ENCODE measurements around the gene CRY2. TPM values are rescaled to one million over a fixed set of nuclear protein-coding genes. Genes with fewer than 3 reads are reported as not detected.

Gene CRY2
- 17.5 and 21.5 TPM in 2 replicates for total RNA-seq
- 8.3 and 8.4 TPM in 2 replicates for polyA plus RNA-seq
- 7.2 and 8.0 TPM in 2 replicates for polyA plus RNA-seq (2012)
- 28.6 and 32.7 TPM in 2 replicates for polyA minus RNA-seq (ENCODE audit: low replicate concordance)

GRCh38 chr11:45846974-45847910 is at the start of gene CRY2:
Gene CRY2 (plus strand): TSS chr11:45847475. CDS start chr11:45847491, 16 bp downstream.
- Histone ChIP-seq H2AFZ (ENCODE audit: low read length) (peak within 1 kb of the TSS; percentile 54), H3K4me2 (ENCODE audit: extremely low read depth, insufficient read depth, low read length) (peak within 1 kb of the TSS; percentile 93)

GRCh38 chr11:45798793-45799441 is 48.4 kb upstream of the CRY2 start:
- Histone ChIP-seq H3K27ac (ENCODE audit: insufficient read depth, low read length) (no peak overlapping the region), H3K4me2 (ENCODE audit: extremely low read depth, insufficient read depth, low read length) (no peak overlapping the region), H3K36me3 (ENCODE audit: control insufficient read depth, insufficient read depth, low read length) (no peaks in the 10 kb centered on the region), H3K27me3 (ENCODE audit: control insufficient read depth, insufficient read depth, low read length) (no peaks in the 10 kb centered on the region), H2AFZ (ENCODE audit: low read length) (no peak overlapping the region), H4K20me1 (ENCODE audit: control insufficient read depth, extremely low read depth, insufficient read depth, low read length) (no peaks in the 10 kb centered on the region), H3K4me1 (ENCODE audit: control insufficient read depth, extremely low read depth, insufficient read depth, low read length) (no peaks in the 10 kb centered on the region), H3K4me3 (replicated peaks in 1 of 4; ENCODE audit: control extremely low read depth in 1 of 4, insufficient read depth in 1 of 4, low read depth in 3 of 4, low read length in 4 of 4) (no peak overlapping the region), H3K9me3 (ENCODE audit: control insufficient read depth, insufficient read depth, low read depth, low read length) (no peaks in the 10 kb centered on the region), H3K9ac (ENCODE audit: insufficient read depth, low read length) (no peak overlapping the region), H3K79me2 (ENCODE audit: control insufficient read depth, insufficient read depth, low read length) (no peaks in the 10 kb centered on the region)
- DNase-seq (ENCODE audit: low read depth in 2 of 2): peak in 1 of 2 donors; percentile 75
- TF ChIP-seq EZH2 (IDR thresholded peaks at IDR 0.05; ENCODE audit: low read length, missing control alignments): no peak
- no peak for TF ChIP-seq CTCF (conservative IDR thresholded peaks at IDR 0.05 in 1 of 2, IDR thresholded peaks at IDR 0.05 in 1 of 2; ENCODE audit: low read depth in 1 of 2, low read length in 2 of 2)

More at GRCh38 chr11:45846974-45847910, at the start of gene CRY2:
- no peaks in the 10 kb centered on the region for H3K27me3 ChIP-seq (ENCODE audit: control insufficient read depth, insufficient read depth, low read length)
- peak within 1 kb of the TSS; percentile 77 to 95 (median 92) for H3K4me3 ChIP-seq (replicated peaks in 1 of 4; ENCODE audit: control extremely low read depth in 1 of 4, insufficient read depth in 1 of 4, low read depth in 3 of 4, low read length in 4 of 4)
- no peaks in the 10 kb centered on the region for H3K9me3 ChIP-seq (ENCODE audit: control insufficient read depth, insufficient read depth, low read depth, low read length)
- H3K9ac ChIP-seq (ENCODE audit: insufficient read depth, low read length): peak within 1 kb of the TSS; percentile 100
- H3K27ac ChIP-seq (ENCODE audit: insufficient read depth, low read length): peak within 1 kb of the TSS; percentile 99
- TF ChIP-seq CTCF (conservative IDR thresholded peaks at IDR 0.05 in 1 of 2, IDR thresholded peaks at IDR 0.05 in 1 of 2; ENCODE audit: low read depth in 1 of 2, low read length in 2 of 2) (no peak), EZH2 (IDR thresholded peaks at IDR 0.05; ENCODE audit: low read length, missing control alignments) (no peak)
- H3K36me3 ChIP-seq (ENCODE audit: control insufficient read depth, insufficient read depth, low read length): no peaks in the 10 kb centered on the region
- DNase-seq (ENCODE audit: low read depth in 2 of 2): peak; percentile 93 to 97
- H3K79me2 ChIP-seq (ENCODE audit: control insufficient read depth, insufficient read depth, low read length): peaks cover 29% of the 10 kb centered on the region
- H4K20me1 ChIP-seq (ENCODE audit: control insufficient read depth, extremely low read depth, insufficient read depth, low read length): no peaks in the 10 kb centered on the region
- peaks cover 14% of the 10 kb centered on the region for H3K4me1 ChIP-seq (ENCODE audit: control insufficient read depth, extremely low read depth, insufficient read depth, low read length)

GRCh38 chr11:45799562-45799961 is 47.7 kb upstream of the CRY2 start:
- no peak for DNase-seq (ENCODE audit: low read depth in 2 of 2)

More at GRCh38 chr11:45799562-45799961, 47.7 kb upstream of the CRY2 start:
- no peak overlapping the region for H3K4me2 ChIP-seq (ENCODE audit: extremely low read depth, insufficient read depth, low read length)
- H3K9me3 ChIP-seq (ENCODE audit: control insufficient read depth, insufficient read depth, low read depth, low read length): no peaks in the 10 kb centered on the region
- no peak overlapping the region for H3K4me3 ChIP-seq (replicated peaks in 1 of 4; ENCODE audit: control extremely low read depth in 1 of 4, insufficient read depth in 1 of 4, low read depth in 3 of 4, low read length in 4 of 4)
- no peaks in the 10 kb centered on the region for H3K27me3 ChIP-seq (ENCODE audit: control insufficient read depth, insufficient read depth, low read length)
- H3K4me1 ChIP-seq (ENCODE audit: control insufficient read depth, extremely low read depth, insufficient read depth, low read length): no peaks in the 10 kb centered on the region
- H2AFZ ChIP-seq (ENCODE audit: low read length): no peak overlapping the region
- no peak overlapping the region for H3K27ac ChIP-seq (ENCODE audit: insufficient read depth, low read length)
- no peak overlapping the region for H3K9ac ChIP-seq (ENCODE audit: insufficient read depth, low read length)
- no peaks in the 10 kb centered on the region for H4K20me1 ChIP-seq (ENCODE audit: control insufficient read depth, extremely low read depth, insufficient read depth, low read length)
- no peaks in the 10 kb centered on the region for H3K36me3 ChIP-seq (ENCODE audit: control insufficient read depth, insufficient read depth, low read length)
- TF ChIP-seq CTCF (conservative IDR thresholded peaks at IDR 0.05 in 1 of 2, IDR thresholded peaks at IDR 0.05 in 1 of 2; ENCODE audit: low read depth in 1 of 2, low read length in 2 of 2) (no peak), EZH2 (IDR thresholded peaks at IDR 0.05; ENCODE audit: low read length, missing control alignments) (no peak)
- no peaks in the 10 kb centered on the region for H3K79me2 ChIP-seq (ENCODE audit: control insufficient read depth, insufficient read depth, low read length)

Measured in fibroblast of lung (primary cell).